Caki2 (cell line): Measurements from ENCODE around the gene GARNL3. TPM values are rescaled to one million over a fixed set of nuclear protein-coding genes. Genes with fewer than 3 reads are reported as not detected.

Source experiments
- DNase-seq: peaks from one replicate; pipeline ENCODE4 v3.0.0-alpha.2; 2015; ENCODE audit warnings: low read depth
- in situ Hi-C: cut with HindIII; loops from 2 replicates; pipeline ENCODE4 v1.10.0; 2016; ENCODE audit warnings: low sequenced_read_pairs, low pct_unique_long_range_greater_than_20kb, mixed read lengths
- total RNA-seq: library from RNA; depleted of rRNA; stranded (reverse); fragments of >200 nt; shearing (Covaris generic); gene quantifications from 2 replicates; pipeline ENCODE4 v1.2.3, GENCODE V29; 2014; ENCODE audit warnings: low replicate concordance

The GARNL3 gene
- total RNA-seq, 1 experiment from 2014 or later, result 2.0 TPM

GRCh38 chr9:127263237-127263636, 1.3 kb upstream of the GARNL3 start:
- in situ Hi-C loops, result no loop called here
- no peak for DNase-seq

- in situ Hi-C loops, result no loop called here
- DNase-seq, result no peak
Measured at GRCh38 chr9:127263664-127264063, 910 bp upstream of the GARNL3 start.

- no peak for DNase-seq
- in situ Hi-C loops, result no loop called here
Measured at GRCh38 chr9:127267793-127268525, 3.4 kb downstream of the GARNL3 start.

- in situ Hi-C loops, result no loop called here
- no peak for DNase-seq
Measured at GRCh38 chr9:127269449-127269848, 4.9 kb downstream of the GARNL3 start.

- in situ Hi-C loops, result no loop called here
- no peak for DNase-seq
Measured at GRCh38 chr9:127273326-127273725, 8.8 kb downstream of the GARNL3 start.

- no peak for DNase-seq
- in situ Hi-C loops, result no loop called here
Measured at GRCh38 chr9:127277099-127277498, 12.5 kb downstream of the GARNL3 start.

- in situ Hi-C loops, result no loop called here
- no peak for DNase-seq
Measured at GRCh38 chr9:127277770-127278169, 13.2 kb downstream of the GARNL3 start.

- in situ Hi-C loops, result no loop called here
- DNase-seq, result no peak
Measured at GRCh38 chr9:127278372-127278771, 13.8 kb downstream of the GARNL3 start.

- in situ Hi-C loops, result no loop called here
- no peak for DNase-seq
Measured at GRCh38 chr9:127279717-127280285, 15.2 kb downstream of the GARNL3 start.

- in situ Hi-C loops, result no loop called here
- no peak for DNase-seq
Measured at GRCh38 chr9:127280880-127281660, 16.5 kb downstream of the GARNL3 start.

- no peak for DNase-seq
- in situ Hi-C loops, result no loop called here
Measured at GRCh38 chr9:127281891-127282290, 17.3 kb downstream of the GARNL3 start.

GRCh38 chr9:127282611-127283010, 18.0 kb downstream of the GARNL3 start:
- in situ Hi-C loops, result no loop called here
- no peak for DNase-seq

GRCh38 chr9:127283135-127283534, 18.6 kb downstream of the GARNL3 start:
- in situ Hi-C loops, result no loop called here
- no peak for DNase-seq

GRCh38 chr9:127283917-127284497, 19.4 kb downstream of the GARNL3 start:
- in situ Hi-C loops, result no loop called here
- peak; percentile 8 for DNase-seq

- in situ Hi-C loops, result no loop called here
- no peak for DNase-seq
Measured at GRCh38 chr9:127285965-127286364, 21.4 kb downstream of the GARNL3 start.

- DNase-seq, result no peak
- in situ Hi-C loops, result no loop called here
Measured at GRCh38 chr9:127290561-127291065, 26.0 kb downstream of the GARNL3 start.

- in situ Hi-C loops, result no loop called here
Measured at GRCh38 chr9:127291246-127291778, 26.7 kb downstream of the GARNL3 start.

GRCh38 chr9:127292415-127292814, 27.8 kb downstream of the GARNL3 start:
- DNase-seq, result no peak
- in situ Hi-C loops, result no loop called here

More at GRCh38 chr9:127291246-127291778, 26.7 kb downstream of the GARNL3 start:
- DNase-seq, result no peak
